HG03103 (cell line): ENCODE measurements around the gene ECHDC1.
A peak's percentile ranks its signal among the peaks of the same experiment; 100 is the strongest.
"Not testable (repeated sequence)": the region's sequence is repeated elsewhere in the genome, so short reads cannot be mapped to it uniquely, and the experiment has no call there.

Source experiments
- ATAC-seq: cut with Tn5 transposase; IDR thresholded peaks from one replicate; pipeline ENCODE4 v1.9.1; 2021; ENCODE audit warnings: low read depth; ENCODE audit not compliant: unreplicated experiment

Gene ECHDC1

GRCh38 chr6:127342946-127343808 lies at the start of gene ECHDC1:
Gene ECHDC1, minus strand, starts transcription at chr6:127343609. Its CDS starts 12,581 bp downstream, at chr6:127331028.
- ATAC-seq: peak; percentile 48

- no peak for ATAC-seq
These were observed 48.9 kb upstream of the ECHDC1 start for GRCh38 chr6:127392301-127392700.

- ATAC-seq: no peak
These were observed 47.9 kb upstream of the ECHDC1 start for GRCh38 chr6:127391094-127391953.

- ATAC-seq: no peak
These were observed 46.3 kb upstream of the ECHDC1 start for GRCh38 chr6:127389706-127390105.

GRCh38 chr6:127385668-127386430 lies 42.4 kb upstream of the ECHDC1 start:
- ATAC-seq: no peak

GRCh38 chr6:127384848-127385247 lies 41.4 kb upstream of the ECHDC1 start:
- not testable (repeated sequence) for ATAC-seq

GRCh38 chr6:127383988-127384387 lies 40.6 kb upstream of the ECHDC1 start:
- ATAC-seq: no peak

- no peak for ATAC-seq
These were observed 39.0 kb upstream of the ECHDC1 start for GRCh38 chr6:127382413-127382812.

GRCh38 chr6:127381384-127381783 lies 38.0 kb upstream of the ECHDC1 start:
- no peak for ATAC-seq

GRCh38 chr6:127376685-127377084 lies 33.3 kb upstream of the ECHDC1 start:
- no peak for ATAC-seq

GRCh38 chr6:127367023-127367375 lies 23.6 kb upstream of the ECHDC1 start:
- ATAC-seq: no peak

- ATAC-seq: no peak
These were observed 23.0 kb upstream of the ECHDC1 start for GRCh38 chr6:127366282-127367022.

GRCh38 chr6:127365874-127366273 lies 22.5 kb upstream of the ECHDC1 start:
- no peak for ATAC-seq

GRCh38 chr6:127352524-127352923 lies 9.1 kb upstream of the ECHDC1 start:
- ATAC-seq: no peak

GRCh38 chr6:127349980-127350379 lies 6.6 kb upstream of the ECHDC1 start:
- ATAC-seq: no peak

- ATAC-seq: no peak
These were observed 4.7 kb upstream of the ECHDC1 start for GRCh38 chr6:127348028-127348661.

GRCh38 chr6:127347178-127347577 lies 3.8 kb upstream of the ECHDC1 start:
- no peak for ATAC-seq

GRCh38 chr6:127345521-127345920 lies 2.1 kb upstream of the ECHDC1 start:
- no peak for ATAC-seq

GRCh38 chr6:127343809-127344659 lies 625 bp upstream of the ECHDC1 start:
- ATAC-seq: no peak
